KMS-11 (cell line): ENCODE results near the gene ZC3H14.

Experiments
- H2AFZ ChIP-seq: fragments of 200-600 bp; sonication (generic); 2 replicates; pipeline ENCODE4 v1.6.1; 2016; ENCODE audit warnings: antibody characterized with exemption, mixed run types, low read depth
- H3K27ac ChIP-seq: fragments of 200-600 bp; sonication (generic); 2 replicates; pipeline ENCODE4 v1.6.1; 2016; ENCODE audit warnings: mild to moderate bottlenecking, mixed run types
- H3K27me3 ChIP-seq: fragments of 200-600 bp; sonication (generic); 2 replicates; pipeline ENCODE4 v1.6.1; 2017; ENCODE audit warnings: mild to moderate bottlenecking, low read depth, mixed run types, moderate library complexity; ENCODE audit not compliant: insufficient read depth
- H3K36me3 ChIP-seq: fragments of 200-600 bp; sonication (generic); 2 replicates; pipeline ENCODE4 v1.6.1; 2017; ENCODE audit warnings: mild to moderate bottlenecking, mixed run types; ENCODE audit not compliant: insufficient read depth
- H3K4me1 ChIP-seq: fragments of 200-600 bp; sonication (generic); 2 replicates; pipeline ENCODE4 v1.6.1; 2016; ENCODE audit warnings: mild to moderate bottlenecking, low read depth, mixed run types; ENCODE audit not compliant: poor library complexity, severe bottlenecking
- H3K4me2 ChIP-seq: fragments of 200-600 bp; sonication (generic); 2 replicates; pipeline ENCODE4 v1.7.0; 2016; ENCODE audit warnings: mild to moderate bottlenecking, mixed run types
- H3K4me3 ChIP-seq: fragments of 200-600 bp; sonication (generic); IDR thresholded peaks from 2 replicates; pipeline ENCODE4 v1.6.1; 2017; ENCODE audit warnings: low read depth, low read length, mixed read lengths; ENCODE audit not compliant: insufficient read depth
- H3K79me2 ChIP-seq: fragments of 200-600 bp; sonication (generic); 2 replicates; pipeline ENCODE4 v1.6.1; 2016; ENCODE audit warnings: low read depth, mixed run types; ENCODE audit not compliant: insufficient read depth
- H3K9ac ChIP-seq: fragments of 200-600 bp; sonication (generic); 2 replicates; pipeline ENCODE4 v1.6.1; 2016; ENCODE audit warnings: mild to moderate bottlenecking, mixed run types
- H4K20me1 ChIP-seq: fragments of 200-600 bp; sonication (generic); 2 replicates; pipeline ENCODE4 v1.6.1; 2016; ENCODE audit warnings: mild to moderate bottlenecking, mixed run types; ENCODE audit not compliant: insufficient read depth
- TF ChIP-seq, protein P1 (sequence below): fragments of 200-600 bp; sonication (generic); conservative IDR thresholded peaks from 2 replicates; pipeline ENCODE4 v1.6.1; 2017; ENCODE audit warnings: low read depth, mild to moderate bottlenecking, antibody characterized with exemption, low read length, moderate library complexity, mixed read lengths

The ZC3H14 gene

DNA sequence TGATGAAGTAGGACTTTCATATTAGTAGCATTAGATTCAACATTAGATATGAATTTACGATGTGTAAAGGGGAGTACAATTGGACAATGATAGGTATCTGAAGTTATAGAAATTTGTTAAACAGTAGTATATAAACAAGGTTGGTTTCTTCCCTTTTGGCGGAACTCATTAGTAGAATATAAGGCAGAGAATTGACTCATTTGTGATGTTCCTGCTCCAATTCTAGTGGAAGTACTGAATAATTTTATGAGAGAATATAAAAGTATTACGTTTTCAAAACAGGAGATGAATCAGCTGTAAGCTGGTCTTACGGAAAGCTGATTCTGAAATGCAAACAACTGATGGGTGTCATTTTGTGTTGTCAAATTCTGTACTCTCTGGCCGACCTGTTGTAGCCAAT is 13.4 kb downstream of the ZC3H14 start:
- Histone ChIP-seq H3K36me3 (0 out of 2 replicates have a peak, but pooled peaks cover under 1% of the 10 kb centered on the region), H3K4me2 (no peak overlapping the region), H3K79me2 (no peaks in the 10 kb centered on the region), H4K20me1 (no peaks in the 10 kb centered on the region), H3K4me1 (no peaks in the 10 kb centered on the region), H3K27ac (no peak overlapping the region), H3K9ac (no peak overlapping the region), H2AFZ (no peak overlapping the region), H3K4me3 (no peak overlapping the region), H3K27me3 (no peaks in the 10 kb centered on the region)
- TF ChIP-seq, protein P1, sequence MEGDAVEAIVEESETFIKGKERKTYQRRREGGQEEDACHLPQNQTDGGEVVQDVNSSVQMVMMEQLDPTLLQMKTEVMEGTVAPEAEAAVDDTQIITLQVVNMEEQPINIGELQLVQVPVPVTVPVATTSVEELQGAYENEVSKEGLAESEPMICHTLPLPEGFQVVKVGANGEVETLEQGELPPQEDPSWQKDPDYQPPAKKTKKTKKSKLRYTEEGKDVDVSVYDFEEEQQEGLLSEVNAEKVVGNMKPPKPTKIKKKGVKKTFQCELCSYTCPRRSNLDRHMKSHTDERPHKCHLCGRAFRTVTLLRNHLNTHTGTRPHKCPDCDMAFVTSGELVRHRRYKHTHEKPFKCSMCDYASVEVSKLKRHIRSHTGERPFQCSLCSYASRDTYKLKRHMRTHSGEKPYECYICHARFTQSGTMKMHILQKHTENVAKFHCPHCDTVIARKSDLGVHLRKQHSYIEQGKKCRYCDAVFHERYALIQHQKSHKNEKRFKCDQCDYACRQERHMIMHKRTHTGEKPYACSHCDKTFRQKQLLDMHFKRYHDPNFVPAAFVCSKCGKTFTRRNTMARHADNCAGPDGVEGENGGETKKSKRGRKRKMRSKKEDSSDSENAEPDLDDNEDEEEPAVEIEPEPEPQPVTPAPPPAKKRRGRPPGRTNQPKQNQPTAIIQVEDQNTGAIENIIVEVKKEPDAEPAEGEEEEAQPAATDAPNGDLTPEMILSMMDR = no peak

DNA sequence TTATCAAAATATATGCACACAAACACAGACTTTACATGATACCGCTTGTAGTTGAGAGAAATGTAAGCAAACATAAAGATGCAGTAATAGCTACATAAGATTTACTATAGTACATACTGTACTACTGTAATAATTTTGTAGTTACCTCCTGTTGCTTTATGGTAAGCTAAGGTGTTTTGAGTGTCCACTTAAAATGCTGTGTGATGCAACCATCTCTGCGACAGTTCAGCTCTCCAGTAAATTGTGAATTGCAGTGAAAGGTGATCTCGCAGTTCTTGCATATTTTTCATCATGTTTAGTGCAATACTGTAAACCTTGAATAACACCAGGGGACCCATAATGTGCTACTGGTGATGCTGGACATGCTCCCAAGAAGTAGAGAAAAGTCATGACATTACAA is 21.6 kb downstream of the ZC3H14 start:
- Histone ChIP-seq H3K79me2 (no peaks in the 10 kb centered on the region), H3K4me1 (no peaks in the 10 kb centered on the region), H3K4me3 (no peak overlapping the region), H3K9ac (no peak overlapping the region), H3K4me2 (no peak overlapping the region), H2AFZ (no peak overlapping the region), H3K36me3 (no peaks in the 10 kb centered on the region), H3K27ac (no peak overlapping the region), H3K27me3 (no peaks in the 10 kb centered on the region), H4K20me1 (no peaks in the 10 kb centered on the region)
- TF ChIP-seq, protein P1 = no peak

DNA sequence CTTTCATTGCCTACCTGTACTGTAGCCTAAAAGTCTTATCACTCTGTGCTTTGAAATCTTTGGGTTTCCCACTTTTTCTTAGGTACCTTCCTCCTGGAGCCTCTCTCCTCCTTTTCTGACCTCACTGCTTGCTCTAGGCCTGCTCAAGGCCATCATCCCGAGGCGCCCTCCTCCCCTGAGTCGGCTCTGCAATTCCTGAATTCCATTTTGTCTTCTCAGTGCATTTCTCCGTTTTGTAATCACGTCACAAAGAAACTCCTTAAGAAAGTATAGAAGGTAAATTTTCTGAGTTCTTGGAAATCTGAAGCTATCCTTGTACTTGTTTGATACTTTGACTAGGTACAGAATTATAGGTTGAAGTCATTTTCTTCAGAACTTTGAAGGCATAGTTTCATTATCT is 25.2 kb downstream of the ZC3H14 start:
- H3K27ac ChIP-seq = no peak overlapping the region

DNA sequence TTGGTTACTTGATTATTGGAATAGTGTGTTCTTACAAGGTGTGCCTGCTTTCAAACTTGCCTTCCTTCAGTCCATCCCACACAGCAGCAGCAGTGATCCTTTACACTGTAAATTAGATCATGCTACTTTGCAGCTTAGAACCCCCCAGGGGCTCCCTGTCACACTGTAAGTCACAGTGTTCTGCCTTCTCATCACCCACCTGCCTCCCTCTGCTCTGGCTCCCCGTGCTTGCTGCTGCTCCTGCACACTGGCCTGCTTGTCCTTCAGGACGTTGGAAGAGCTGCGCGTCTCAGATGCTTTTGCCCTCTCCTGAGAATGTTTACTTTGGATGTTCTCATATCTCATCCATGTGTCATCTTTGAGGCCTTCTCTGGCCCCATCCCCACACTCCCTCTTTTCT is 27.3 kb downstream of the ZC3H14 start:
- Histone ChIP-seq H3K27ac (no peak overlapping the region), H3K9ac (no peak overlapping the region), H3K36me3 (no peaks in the 10 kb centered on the region), H3K79me2 (no peaks in the 10 kb centered on the region), H3K4me1 (no peaks in the 10 kb centered on the region), H3K27me3 (no peaks in the 10 kb centered on the region), H3K4me2 (no peak overlapping the region), H3K4me3 (no peak overlapping the region), H2AFZ (no peak overlapping the region), H4K20me1 (no peaks in the 10 kb centered on the region)
- TF ChIP-seq, protein P1 = no peak

More for the DNA sequence above, 25.2 kb downstream of the ZC3H14 start:
- Histone ChIP-seq H3K79me2 (no peaks in the 10 kb centered on the region), H3K27me3 (no peaks in the 10 kb centered on the region), H2AFZ (no peak overlapping the region), H3K4me3 (no peak overlapping the region), H3K36me3 (no peaks in the 10 kb centered on the region), H3K4me1 (no peaks in the 10 kb centered on the region), H4K20me1 (no peaks in the 10 kb centered on the region), H3K9ac (no peak overlapping the region), H3K4me2 (no peak overlapping the region)
- TF ChIP-seq, protein P1 = no peak
